NCI-H82 treated with DMSO at 0.1 percent for 48 hours (cell line): ENCODE data around the gene DNAI2.

Source experiments
- DNase-seq: peaks from one replicate; lab custom pipeline; 2025; ENCODE audit not compliant: unreplicated experiment; lab: John Stamatoyannopoulos, UW

DNAI2 gene

GRCh38 chr17:74337834-74338500, 63.9 kb downstream of the DNAI2 start:
- DNase-seq: peak; percentile 62

- no peak for DNase-seq
Observed at GRCh38 chr17:74339537-74340195, 65.6 kb downstream of the DNAI2 start.

DNA sequence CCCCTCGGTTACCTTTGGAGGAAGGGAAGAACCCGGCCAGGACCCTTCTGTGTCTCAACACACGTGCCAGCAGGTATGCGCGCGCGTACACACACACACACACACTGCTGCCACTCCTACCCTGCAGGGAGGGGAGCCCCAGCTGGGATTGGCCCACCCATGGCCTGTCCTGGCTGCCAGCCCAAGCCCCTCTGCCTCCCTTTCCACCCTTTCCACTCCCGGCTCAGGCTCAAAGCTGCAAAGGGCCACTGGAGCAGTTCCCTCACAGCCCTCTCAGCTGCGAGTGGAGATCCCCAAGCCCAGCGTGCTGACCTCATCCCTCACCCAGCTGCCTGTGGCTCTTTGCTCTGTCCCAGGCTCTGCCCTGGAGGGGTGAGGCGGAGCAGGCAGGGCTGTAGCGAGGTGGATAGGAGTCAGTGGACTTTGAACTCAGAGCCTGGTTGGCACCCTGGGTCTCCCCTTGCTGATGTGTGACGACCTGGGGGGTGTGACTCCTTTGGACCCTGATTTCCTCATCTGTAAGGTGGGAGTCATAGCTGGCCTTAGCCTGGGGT, 66.5 kb downstream of the DNAI2 start:
- no peak for DNase-seq

DNA sequence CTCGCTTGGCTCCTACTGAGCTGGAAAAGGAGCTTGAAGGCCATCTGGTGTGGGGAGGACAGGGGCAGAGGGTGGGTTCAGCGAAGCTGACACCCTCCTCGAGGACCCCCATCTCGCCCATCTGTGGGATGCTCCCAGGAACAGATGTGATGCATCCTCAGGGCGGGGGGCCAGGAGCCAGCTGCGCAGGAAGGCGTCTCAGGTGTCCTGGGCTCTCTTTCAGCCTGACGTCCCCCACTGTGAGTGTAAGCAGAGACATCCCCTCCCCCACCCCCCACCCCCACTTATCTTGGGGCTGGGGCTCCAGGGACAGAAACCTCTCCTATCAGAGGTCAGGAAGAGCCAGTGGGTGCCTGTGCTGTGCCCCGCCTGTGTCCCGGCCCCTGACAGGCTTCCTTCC, 68.2 kb downstream of the DNAI2 start:
- no peak for DNase-seq

GRCh38 chr17:74343121-74343520, 69.1 kb downstream of the DNAI2 start:
- DNase-seq: no peak

- no peak for DNase-seq
Observed at GRCh38 chr17:74343526-74344284, 69.7 kb downstream of the DNAI2 start.

GRCh38 chr17:74344658-74345057, 70.6 kb downstream of the DNAI2 start:
- no peak for DNase-seq

- DNase-seq: no peak
Observed at GRCh38 chr17:74345433-74346241, 71.6 kb downstream of the DNAI2 start.

DNA sequence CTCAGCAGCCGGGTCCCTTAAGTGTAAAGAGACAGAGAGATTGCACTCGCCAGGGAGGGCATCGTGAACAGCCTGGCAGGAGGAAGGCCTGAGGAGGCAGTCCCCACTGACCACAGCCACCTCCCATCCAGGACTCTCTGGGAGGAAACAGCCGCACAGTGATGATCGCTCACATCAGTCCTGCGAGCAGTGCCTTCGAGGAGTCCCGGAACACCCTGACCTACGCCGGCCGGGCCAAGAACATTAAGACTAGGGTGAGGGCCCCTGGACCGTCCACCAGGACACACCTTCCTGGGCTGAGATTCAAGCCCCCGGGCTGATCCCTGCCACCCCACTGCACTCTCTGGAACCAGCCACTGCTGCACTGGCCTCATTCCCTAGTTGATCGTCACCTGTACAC, 73.6 kb downstream of the DNAI2 start:
- DNase-seq: no peak

DNA sequence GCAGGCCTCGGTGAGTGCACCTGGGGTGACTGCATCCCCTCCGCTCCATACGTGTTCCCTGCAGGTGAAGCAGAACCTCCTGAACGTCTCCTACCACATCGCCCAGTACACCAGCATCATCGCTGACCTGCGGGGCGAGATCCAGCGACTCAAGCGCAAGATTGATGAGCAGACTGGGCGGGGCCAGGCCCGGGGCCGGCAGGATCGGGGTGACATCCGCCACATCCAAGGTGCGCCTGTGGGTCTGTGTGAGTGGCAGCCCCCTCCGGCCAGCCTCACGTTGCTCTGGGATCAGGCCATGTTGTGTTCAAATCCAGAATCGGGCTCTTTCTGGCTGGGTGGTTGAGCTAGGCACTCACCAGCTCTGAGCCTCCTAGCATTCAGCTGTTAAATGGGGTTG, 75.1 kb downstream of the DNAI2 start:
- DNase-seq: no peak

DNA sequence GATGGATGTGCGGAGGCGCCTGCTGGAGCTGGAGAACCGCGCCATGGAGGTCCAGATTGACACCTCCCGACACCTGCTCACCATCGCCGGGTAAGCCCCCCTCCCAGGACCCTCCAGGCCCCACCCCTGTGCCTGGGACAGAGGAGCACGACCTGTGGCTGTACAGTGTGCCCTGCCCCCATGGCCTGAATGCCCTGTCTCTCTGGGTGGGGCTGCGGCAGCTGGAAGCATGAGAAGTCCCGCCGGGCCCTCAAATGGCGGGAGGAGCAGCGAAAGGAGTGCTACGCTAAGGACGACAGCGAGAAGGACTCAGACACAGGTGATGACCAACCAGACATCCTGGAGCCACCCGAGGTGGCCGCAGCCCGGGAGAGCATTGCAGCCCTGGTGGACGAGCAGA, 76.5 kb downstream of the DNAI2 start:
- no peak for DNase-seq

- DNase-seq: no peak
Observed at GRCh38 chr17:74351552-74352210, 77.6 kb downstream of the DNAI2 start.

DNA sequence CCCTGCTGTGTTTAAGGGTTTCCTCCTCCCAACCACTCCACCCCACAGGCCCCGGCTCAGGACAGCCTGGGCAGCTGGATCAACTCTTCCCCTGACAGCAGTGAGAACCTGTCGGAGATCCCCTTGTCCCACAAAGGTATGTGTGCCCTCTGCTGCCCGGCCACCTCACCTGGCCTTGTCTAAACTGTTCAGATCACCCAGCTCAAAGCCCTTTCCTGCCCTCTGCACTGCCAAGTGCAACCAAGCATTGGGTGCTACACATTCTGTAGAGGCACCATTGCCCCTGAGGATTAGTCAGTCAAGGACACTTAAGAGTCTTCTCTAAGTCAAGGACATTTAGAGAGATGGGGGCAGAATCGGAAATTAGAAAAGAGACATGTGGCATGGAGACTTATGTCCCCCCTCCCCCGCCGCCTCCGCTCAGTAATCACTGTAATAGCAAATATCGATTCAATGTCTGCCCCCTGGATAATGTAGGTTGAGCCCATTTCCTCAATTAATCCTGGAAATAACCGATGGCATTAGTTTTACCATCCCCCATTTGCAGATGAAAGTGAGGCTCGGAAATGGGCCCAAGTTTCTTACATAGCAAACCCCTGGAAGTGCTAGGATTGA, 79.5 kb downstream of the DNAI2 start:
- no peak for DNase-seq

DNA sequence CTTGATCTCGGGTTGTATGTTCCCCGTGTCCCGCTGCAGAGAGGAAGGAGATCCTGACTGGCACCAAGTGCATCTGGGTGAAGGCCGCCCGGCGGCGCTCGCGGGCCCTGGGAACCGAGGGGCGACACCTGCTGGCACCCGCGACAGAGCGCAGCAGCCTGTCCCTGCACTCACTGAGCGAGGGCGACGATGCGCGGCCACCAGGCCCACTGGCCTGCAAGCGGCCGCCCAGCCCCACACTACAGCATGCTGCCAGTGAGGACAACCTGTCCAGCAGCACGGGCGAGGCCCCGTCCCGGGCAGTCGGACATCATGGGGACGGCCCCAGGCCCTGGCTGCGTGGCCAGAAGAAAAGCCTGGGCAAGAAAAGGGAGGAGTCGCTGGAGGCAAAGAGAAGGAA, 80.1 kb downstream of the DNAI2 start:
- no peak for DNase-seq

GRCh38 chr17:74354561-74354960, 80.5 kb downstream of the DNAI2 start:
- no peak for DNase-seq

DNA sequence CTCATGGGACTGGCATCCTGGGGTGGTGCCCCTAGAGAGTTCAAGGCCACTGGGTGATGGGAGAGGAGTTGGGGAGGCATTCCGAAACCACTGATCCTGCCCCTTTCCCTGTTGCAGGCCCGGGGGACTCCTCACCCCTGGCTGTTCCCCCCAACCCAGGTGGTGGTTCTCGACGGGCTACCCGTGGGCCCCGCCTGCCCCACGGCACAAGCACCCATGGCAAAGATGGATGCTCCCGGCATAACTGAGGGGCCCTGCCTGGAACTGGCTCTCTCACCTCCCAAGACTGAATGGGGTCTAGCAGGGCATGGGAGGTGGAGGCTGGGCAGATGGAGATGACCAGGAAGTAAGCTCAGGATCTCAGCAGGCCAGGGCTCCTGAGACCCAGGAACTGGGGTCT, 81.0 kb downstream of the DNAI2 start:
- DNase-seq: no peak

GRCh38 chr17:74356646-74357465, 82.8 kb downstream of the DNAI2 start:
- DNase-seq: no peak

DNA sequence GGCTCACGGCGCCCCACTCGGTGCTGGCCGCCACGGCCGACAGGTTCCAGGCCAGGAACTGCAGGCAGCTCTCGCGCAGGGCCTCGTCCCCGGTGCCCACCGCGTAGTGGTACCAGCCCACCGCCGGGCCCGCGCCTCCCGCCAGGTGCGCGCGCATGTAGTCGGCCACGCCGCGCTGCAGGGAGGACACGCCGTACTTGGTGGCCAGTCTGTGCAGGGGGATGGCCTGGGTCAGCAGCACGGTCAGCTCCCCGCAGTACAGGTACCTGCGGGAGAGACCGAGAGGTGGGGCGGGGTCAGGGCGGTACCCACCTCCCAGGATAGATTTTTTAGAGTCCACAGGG, 83.4 kb downstream of the DNAI2 start:
- DNase-seq: no peak

- no peak for DNase-seq
Observed at GRCh38 chr17:74358697-74359096, 84.7 kb downstream of the DNAI2 start.
